Measurements from ENCODE around the gene TACO1.

DNA sequence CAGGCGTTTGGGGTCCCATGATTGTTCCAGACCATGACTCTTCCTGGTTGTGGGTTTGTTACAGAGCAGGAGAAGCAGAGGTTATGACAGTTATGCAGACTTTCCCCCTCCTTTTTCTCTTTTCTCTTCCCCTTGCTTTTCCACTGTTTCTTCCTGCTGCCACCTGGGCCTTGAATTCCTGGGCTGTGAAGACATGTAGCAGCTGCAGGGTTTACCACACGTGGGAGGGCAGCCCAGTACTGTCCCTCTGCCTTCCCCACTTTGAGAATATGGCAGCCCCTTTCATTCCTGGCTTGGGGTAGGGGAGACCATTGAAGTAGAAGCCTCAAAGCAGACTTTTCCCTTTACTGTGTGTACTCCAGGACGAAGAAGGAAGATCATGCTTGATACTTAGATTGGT, 7.9 kb upstream of the TACO1 start:
- TF ChIP-seq POLR2A (IDR thresholded peaks at IDR 0.05; ENCODE audit: low read depth, low read length), result no peak
- no peak for TF ChIP-seq POLR2AphosphoS5 (IDR thresholded peaks at IDR 0.05; ENCODE audit: low read depth, low read length)
- TF ChIP-seq TAF1 (IDR thresholded peaks at IDR 0.05; ENCODE audit: borderline replicate concordance, low read depth, low read length), result no peak

Data from GM12892 (cell line).